Cerebellar cortex (tissue), 1 donor: ENCODE results near the gene SPATA2.
A peak's percentile ranks its signal among the peaks of the same experiment; 100 is the strongest.
"Not testable (repeated sequence)": the region's sequence is repeated elsewhere in the genome, so short reads cannot be mapped to it uniquely, and the experiment has no call there.

Source experiments
- DNase-seq: peaks from one replicate; pipeline ENCODE4 v3.0.0-alpha.2; 2015; ENCODE audit warnings: low spot score

Gene SPATA2

DNA sequence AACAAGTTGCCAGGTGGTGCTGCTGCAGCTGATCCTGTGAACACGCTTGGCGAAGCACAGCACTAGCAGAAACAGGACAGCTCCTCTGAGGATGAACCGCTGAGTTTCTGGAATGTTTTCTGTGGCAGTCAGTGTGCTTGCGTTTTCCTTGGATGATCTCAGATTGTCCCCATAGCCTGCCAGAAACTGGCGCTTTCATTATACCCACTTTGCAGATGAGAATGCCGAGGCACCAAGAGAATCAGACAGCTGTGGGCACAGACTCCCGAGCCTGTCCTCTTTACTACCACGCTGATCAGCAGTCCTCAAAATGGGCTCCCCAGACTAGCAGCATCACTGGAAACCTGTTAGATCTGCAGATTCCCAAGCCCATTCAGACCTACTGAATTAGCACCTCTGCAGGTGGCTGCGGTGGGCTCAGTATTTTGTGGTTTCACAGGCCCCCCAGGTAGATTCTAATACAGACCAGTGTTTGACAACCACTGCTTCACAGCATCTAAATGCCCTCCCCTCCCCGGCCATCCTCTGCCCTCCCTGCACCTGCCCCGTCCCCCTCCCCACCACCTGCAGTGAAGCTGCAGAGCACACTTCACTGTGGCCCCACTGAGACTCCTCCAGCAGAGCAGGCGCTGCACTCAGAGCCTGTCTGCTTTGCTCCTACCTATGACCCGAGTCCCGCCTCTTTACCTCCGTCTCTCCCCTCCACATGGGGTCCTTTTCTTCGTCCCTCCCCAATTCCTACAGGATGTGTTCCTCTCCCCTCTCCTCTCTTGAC, 29.6 kb downstream of the SPATA2 start:
- DNase-seq: no peak

- DNase-seq: no peak
Observed at GRCh38 chr20:49883246-49883802, 32.0 kb downstream of the SPATA2 start.

GRCh38 chr20:49882171-49882970, 33.0 kb downstream of the SPATA2 start:
- peak; percentile 50 for DNase-seq

DNA sequence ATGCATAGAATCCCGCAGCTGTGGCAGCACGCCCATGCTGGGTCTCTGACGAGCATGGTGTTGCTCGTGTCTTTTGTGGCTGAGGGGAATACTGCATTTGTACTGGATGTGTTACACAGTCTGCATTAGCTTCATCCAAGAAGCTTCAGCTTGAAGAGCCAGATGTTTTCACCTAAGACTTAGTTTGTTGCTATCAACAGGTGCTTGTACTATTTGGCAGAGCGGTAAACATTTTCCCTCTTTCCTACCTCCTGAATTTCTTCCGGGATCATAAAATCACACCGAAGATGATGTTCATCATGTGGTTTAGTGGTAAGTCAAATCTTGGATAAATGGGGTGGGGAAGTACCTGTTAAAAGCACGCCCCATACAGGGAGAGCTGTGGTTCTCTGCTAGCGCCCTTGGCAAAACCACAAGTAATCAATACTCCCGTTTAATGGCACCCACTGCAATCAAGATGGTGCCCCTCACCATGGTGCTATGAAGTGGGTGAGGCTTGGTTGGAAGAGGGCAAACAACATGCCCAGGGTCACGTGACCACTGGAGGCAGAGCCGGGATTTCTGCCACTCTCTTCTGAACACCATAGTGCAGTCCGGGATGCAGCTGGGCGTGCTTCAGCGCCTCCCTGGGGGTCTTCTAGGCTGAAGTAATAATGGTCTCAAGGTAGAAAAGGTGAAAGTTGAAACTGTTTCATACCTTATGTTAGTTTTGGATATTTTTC, 34.4 kb downstream of the SPATA2 start:
- DNase-seq: no peak

GRCh38 chr20:49880177-49880576, 35.2 kb downstream of the SPATA2 start:
- no peak for DNase-seq

DNA sequence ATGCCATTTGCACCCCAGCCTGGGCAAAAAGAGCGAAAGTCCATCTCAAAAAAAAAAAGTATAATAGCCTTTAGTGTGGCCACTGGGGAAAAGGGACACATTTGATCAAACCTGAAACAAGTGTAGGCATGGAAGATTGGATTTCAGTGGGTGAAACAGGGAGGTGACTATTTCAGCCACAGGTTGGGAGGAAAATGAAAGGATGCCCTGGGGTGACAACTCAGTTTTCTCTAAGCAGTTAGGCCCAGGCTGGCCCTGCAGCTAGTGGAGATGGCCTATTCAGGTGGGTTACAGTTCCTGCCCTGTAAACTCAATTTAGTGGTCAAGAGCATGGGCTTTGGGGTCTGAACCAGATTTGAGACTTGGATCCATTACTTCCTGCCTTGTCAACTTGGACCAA, 36.4 kb downstream of the SPATA2 start:
- no peak for DNase-seq

DNA sequence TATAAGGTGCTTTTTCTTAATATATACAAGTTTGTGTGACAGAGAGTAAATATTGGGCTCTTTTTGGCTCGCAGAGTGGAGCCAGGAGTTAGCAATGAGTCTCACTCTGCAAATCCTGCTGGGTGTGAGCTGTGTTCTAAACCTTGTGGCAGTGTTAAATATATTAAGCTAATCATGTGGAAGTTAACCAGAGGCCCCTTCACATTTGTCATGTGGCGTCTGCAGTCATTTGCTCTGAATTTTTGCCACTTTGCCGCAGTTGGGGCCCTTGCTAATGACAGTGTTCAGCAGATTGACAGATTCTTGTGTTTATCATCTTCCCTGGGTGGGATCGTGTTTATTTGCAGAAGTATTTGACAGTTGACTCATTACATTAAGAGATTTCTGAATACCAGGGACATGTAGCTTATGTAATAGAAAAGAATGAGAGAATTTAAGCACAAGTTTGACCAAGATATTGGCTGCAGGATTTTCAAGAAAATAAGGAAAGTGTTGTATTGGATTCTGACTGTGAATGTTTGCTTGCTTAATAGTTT, 37.9 kb downstream of the SPATA2 start:
- no peak for DNase-seq

- DNase-seq: no peak
Observed at GRCh38 chr20:49874696-49875095, 40.6 kb downstream of the SPATA2 start.

- DNase-seq: no peak
Observed at GRCh38 chr20:49872056-49872455, 43.3 kb downstream of the SPATA2 start.

- DNase-seq: no peak
Observed at GRCh38 chr20:49871391-49871948, 43.9 kb downstream of the SPATA2 start.

- no peak for DNase-seq
Observed at GRCh38 chr20:49870261-49870660, 45.1 kb downstream of the SPATA2 start.

DNA sequence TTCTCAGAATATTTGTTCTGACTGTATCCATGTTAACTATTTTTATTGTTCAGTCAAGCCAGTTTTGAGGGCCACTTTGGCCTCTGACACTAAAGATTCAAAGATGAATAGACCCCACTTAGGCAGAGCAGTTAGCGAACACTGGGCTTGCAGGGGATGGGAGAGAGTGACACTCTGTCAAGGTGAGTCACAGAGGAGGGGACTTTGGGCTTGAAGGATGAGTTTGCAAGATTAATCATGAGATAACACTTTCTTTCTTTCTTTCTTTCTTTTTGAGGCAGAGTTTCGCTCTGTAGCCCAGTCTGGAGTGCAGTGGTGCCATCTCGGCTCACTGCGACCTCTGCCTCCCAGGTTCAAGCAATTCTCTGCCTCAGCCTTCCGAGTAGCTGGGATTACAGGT, 46.4 kb downstream of the SPATA2 start:
- DNase-seq: no peak

- no peak for DNase-seq
Observed at GRCh38 chr20:49868538-49868937, 46.8 kb downstream of the SPATA2 start.

DNA sequence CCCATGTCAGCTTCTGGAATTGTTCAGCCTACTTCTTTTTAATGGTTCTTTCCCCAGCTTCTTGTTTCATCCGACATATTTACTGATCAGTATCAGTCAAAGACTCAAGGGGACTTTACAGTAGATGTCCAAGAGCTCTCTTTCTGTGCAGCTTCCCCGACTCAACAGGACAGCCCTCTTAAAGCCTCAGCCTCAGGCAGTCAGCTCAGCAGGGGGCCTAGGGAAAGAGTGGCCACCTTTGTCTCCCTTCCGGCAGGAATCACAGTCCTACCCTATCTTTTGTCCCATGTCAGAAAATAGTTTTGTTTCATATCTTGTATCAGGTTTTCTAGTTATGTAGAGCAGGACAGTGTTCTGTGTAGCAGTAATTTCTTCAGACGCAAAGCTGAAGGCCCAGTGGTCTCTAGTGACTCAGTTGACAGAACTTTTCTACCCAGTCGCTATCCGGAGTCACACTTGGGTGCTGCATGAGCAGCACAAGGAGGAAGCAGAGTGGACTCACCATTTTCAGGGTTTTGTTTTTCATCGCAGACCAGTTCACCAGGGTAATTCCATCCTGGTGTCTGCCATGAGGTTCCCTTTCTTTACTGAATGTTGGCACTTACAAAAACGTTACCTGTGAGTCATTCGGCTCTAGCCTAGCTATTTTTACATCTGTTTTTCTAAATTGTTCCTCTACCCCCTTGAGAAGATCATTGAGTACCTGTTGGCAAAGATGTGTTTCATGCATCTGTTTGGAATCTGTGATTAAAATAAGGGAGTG, 47.7 kb downstream of the SPATA2 start:
- no peak for DNase-seq

- no peak for DNase-seq
Observed at GRCh38 chr20:49866051-49866450, 49.3 kb downstream of the SPATA2 start.

DNA sequence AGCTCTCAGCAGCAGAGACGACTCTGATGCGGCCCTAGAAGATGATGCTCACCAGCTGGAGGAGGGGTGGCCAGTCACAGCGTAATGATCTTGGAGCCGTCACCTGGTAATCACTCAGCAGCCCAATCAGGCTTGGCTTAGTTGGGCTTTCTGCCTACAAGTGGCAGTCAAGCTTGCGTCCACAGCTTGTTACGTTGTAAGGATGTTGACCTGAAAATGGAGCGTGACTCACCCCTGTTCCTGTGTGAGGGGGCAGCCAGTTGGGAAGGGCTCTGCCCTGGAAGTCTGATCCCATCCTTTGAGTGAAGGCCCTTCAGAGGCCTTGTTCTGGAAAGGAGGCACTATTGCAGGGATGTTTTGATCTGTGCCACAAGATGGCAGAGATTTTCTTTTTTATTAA, 49.8 kb downstream of the SPATA2 start:
- no peak for DNase-seq

DNA sequence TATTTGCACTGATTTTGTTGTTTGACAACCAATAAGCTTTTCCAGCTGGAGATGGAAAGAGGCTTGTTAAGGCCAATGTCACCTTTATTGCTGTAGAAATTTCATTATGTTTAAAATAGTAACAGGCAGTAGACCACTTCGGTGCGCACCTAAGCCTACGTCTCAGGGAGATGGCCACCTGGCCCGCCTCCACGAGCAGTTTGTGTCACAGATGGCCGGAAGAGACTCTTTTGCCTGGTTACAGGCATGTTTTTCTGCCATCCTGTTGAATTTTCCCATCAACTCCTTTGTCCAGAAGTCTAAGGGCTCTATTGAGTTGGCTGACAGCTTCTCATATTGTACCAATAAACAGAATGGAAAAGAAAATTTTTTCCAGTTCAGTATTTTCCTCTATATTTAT, 51.7 kb downstream of the SPATA2 start:
- DNase-seq: peak; percentile 93

- peak; percentile 73 for DNase-seq
Observed at GRCh38 chr20:49862607-49863200, 52.6 kb downstream of the SPATA2 start.

DNA sequence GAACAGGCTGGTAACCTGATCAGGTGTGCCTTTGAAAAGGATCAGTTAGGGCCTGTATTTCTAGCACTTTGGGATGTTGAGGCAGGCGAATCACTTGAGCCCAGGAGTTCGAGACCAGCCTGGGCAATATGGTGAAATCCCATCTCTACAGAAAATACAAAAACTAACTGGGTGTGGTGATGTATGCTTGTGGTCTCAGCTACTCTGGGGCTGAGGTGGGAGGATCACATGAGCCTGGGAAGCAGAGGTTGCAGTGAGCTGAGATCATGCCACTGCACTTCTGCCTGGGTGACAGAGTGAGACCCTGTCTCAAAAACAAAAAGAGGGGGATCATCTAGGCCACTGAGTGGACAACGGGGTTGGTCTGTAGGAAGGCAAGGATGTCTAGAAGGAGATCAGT, 54.1 kb downstream of the SPATA2 start:
- not testable (repeated sequence) for DNase-seq

- DNase-seq: no peak
Observed at GRCh38 chr20:49859807-49860206, 55.5 kb downstream of the SPATA2 start.

DNA sequence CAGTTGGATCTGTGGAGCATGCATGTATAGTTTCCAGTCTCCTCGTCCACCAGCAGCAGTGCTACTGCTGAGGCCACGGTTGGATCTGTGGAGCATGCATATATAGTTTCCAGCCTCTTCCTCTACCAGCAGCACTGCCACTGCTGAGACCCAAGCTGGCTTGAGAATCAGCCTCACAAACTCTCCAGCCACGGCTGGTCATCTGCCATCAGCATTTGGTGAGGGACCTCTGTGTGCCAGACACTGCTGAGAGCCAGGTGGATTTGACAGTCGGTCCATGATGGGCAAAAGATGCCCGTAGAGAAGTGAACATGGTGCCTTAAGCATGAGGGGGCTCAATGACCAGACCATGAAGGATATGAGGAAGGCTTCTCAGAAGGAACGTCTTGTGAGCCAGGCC, 56.3 kb downstream of the SPATA2 start:
- DNase-seq: peak; percentile 98
